MG63 (cell line): ENCODE measurements around the gene NDUFA12. TPM values are rescaled to one million over a fixed set of nuclear protein-coding genes. Genes with fewer than 3 reads are reported as not detected.

Source experiments
- total RNA-seq: library from RNA; depleted of rRNA; stranded (reverse); fragments of >200 nt; shearing (Covaris generic); gene quantifications from 2 replicates; pipeline ENCODE4 v1.2.3, GENCODE V29; 2014; ENCODE audit warnings: low replicate concordance; rRNA removed

Gene NDUFA12
- total RNA-seq, 1 experiment from 2014 or later = 167 TPM

Other genes starting within 250 kb of the NDUFA12 start
- 7.6 and 15.7 TPM in 2 replicates for gene NR2C1, start 69.9 kb upstream of the NDUFA12 start, total RNA-seq
- 0.40 and 0.91 TPM in 2 replicates for gene FGD6, start 213.8 kb upstream of the NDUFA12 start, total RNA-seq
- 26.4 and 31.4 TPM in 2 replicates for gene VEZT, start 214.1 kb upstream of the NDUFA12 start, total RNA-seq